GM12865 (cell line): Measurements from ENCODE around the gene TBL1Y.
"Not testable (repeated sequence)": the region's sequence is repeated elsewhere in the genome, so short reads cannot be mapped to it uniquely, and the experiment has no call there.

Source experiments
- DNase-seq: peaks from one replicate; pipeline ENCODE4 v3.0.0; 2010; ENCODE audit warnings: low read depth
- H3K4me3 ChIP-seq: 2 replicates; pipeline ENCODE4 v1.5.1; 2011; ENCODE audit warnings: mild to moderate bottlenecking, low read depth, low read length, control low read depth
- CTCF ChIP-seq: IDR thresholded peaks from 2 replicates; pipeline ENCODE4 v1.5.1; 2011; ENCODE audit warnings: low read length, control low read depth, low read depth, inconsistent platforms; ENCODE audit not compliant: insufficient read depth; ENCODE audit errors: missing control alignments

The TBL1Y gene

GRCh38 chrY:7041983-7042382 lies 131.5 kb downstream of the TBL1Y start:
- no peak for DNase-seq
- TF ChIP-seq CTCF: no peak
- H3K4me3 ChIP-seq: no peak overlapping the region

- not testable (repeated sequence) for H3K4me3 ChIP-seq, DNase-seq
Observed at GRCh38 chrY:7052461-7052860, 142.0 kb downstream of the TBL1Y start.

- H3K4me3 ChIP-seq: no peak overlapping the region
- TF ChIP-seq CTCF: no peak
- peak; percentile 0 for DNase-seq
Observed at GRCh38 chrY:7056886-7057285, 146.4 kb downstream of the TBL1Y start.

GRCh38 chrY:7078725-7079124 lies 168.2 kb downstream of the TBL1Y start:
- TF ChIP-seq CTCF: no peak

GRCh38 chrY:7080548-7080947 lies 170.1 kb downstream of the TBL1Y start:
- not testable (repeated sequence) for DNase-seq

More at GRCh38 chrY:7078725-7079124, 168.2 kb downstream of the TBL1Y start:
- no peak for DNase-seq
- H3K4me3 ChIP-seq: no peak overlapping the region

GRCh38 chrY:7085606-7086005 lies 175.1 kb downstream of the TBL1Y start:
- H3K4me3 ChIP-seq: no peak overlapping the region
- DNase-seq: no peak
- TF ChIP-seq CTCF: no peak

More at GRCh38 chrY:7080548-7080947, 170.1 kb downstream of the TBL1Y start:
- not testable (repeated sequence) for H3K4me3 ChIP-seq

- DNase-seq: no peak
- H3K4me3 ChIP-seq: no peak overlapping the region
- TF ChIP-seq CTCF: no peak
Observed at GRCh38 chrY:7092836-7093235, 182.3 kb downstream of the TBL1Y start.

GRCh38 chrY:7094365-7094764 lies 183.9 kb downstream of the TBL1Y start:
- H3K4me3 ChIP-seq: no peak overlapping the region
- no peak for TF ChIP-seq CTCF
- no peak for DNase-seq
